ENCODE results near the gene PRSS12.

DNA sequence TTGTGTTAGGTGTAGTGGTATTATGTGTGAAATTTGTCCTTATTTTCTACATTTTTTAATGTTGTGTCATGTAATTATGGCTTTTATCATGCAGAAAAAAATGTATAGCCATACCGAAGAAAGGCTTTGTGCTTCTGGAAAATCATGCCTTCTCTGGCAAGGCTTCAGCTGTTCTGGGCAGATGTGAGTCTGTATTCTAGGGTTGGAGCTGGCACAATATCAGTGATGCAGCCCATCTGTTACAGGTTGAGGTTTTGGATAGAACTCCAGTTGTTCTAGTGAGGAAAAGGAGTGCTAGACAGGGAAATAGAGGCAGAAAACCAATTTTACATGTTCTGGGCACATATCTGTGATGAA lies 44.8 kb upstream of the PRSS12 start:
- TF ChIP-seq CTCF (IDR thresholded peaks at IDR 0.05) (no peak), POLR2A (IDR thresholded peaks at IDR 0.05) (no peak)
